DMS53 (cell line): ENCODE measurements around the gene CYGB.
A peak's percentile ranks its signal among the peaks of the same experiment; 100 is the strongest.
"Not testable (repeated sequence)": the region's sequence is repeated elsewhere in the genome, so short reads cannot be mapped to it uniquely, and the experiment has no call there.

Experiments used
- DNase-seq: peaks from one replicate; lab custom pipeline; 2025; lab: John Stamatoyannopoulos, UW

CYGB gene

GRCh38 chr17:76567634-76568432, 30.3 kb upstream of the CYGB start:
- DNase-seq: peak; percentile 48

GRCh38 chr17:76566988-76567431, 29.5 kb upstream of the CYGB start:
- peak; percentile 48 for DNase-seq

GRCh38 chr17:76566613-76566943, 29.1 kb upstream of the CYGB start:
- no peak for DNase-seq

GRCh38 chr17:76565728-76566612, 28.5 kb upstream of the CYGB start:
- DNase-seq: no peak

- peak; percentile 60 for DNase-seq
Observed at GRCh38 chr17:76564991-76565727, 27.6 kb upstream of the CYGB start.

- not testable (repeated sequence) for DNase-seq
Observed at GRCh38 chr17:76563359-76563758, 25.9 kb upstream of the CYGB start.

- no peak for DNase-seq
Observed at GRCh38 chr17:76562734-76563148, 25.2 kb upstream of the CYGB start.

- no peak for DNase-seq
Observed at GRCh38 chr17:76561799-76562268, 24.3 kb upstream of the CYGB start.

- DNase-seq: no peak
Observed at GRCh38 chr17:76561332-76561731, 23.8 kb upstream of the CYGB start.

GRCh38 chr17:76560877-76561221, 23.3 kb upstream of the CYGB start:
- DNase-seq: no peak

- no peak for DNase-seq
Observed at GRCh38 chr17:76560036-76560876, 22.7 kb upstream of the CYGB start.

- DNase-seq: not testable (repeated sequence)
Observed at GRCh38 chr17:76559460-76559859, 22.0 kb upstream of the CYGB start.

GRCh38 chr17:76558198-76559095, 20.9 kb upstream of the CYGB start:
- peak; percentile 58 for DNase-seq

- DNase-seq: peak; percentile 98
Observed at GRCh38 chr17:76557368-76558197, 20.1 kb upstream of the CYGB start.

- DNase-seq: peak; percentile 73
Observed at GRCh38 chr17:76556765-76557367, 19.4 kb upstream of the CYGB start.

GRCh38 chr17:76554131-76554530, 16.6 kb upstream of the CYGB start:
- DNase-seq: no peak

GRCh38 chr17:76553178-76553908, 15.8 kb upstream of the CYGB start:
- no peak for DNase-seq

- peak; percentile 78 for DNase-seq
Observed at GRCh38 chr17:76551685-76552084, 14.2 kb upstream of the CYGB start.
